Fibroblast of mammary gland (primary cell): Measurements from ENCODE around the gene PIK3CA.
"Not testable (repeated sequence)": the region's sequence is repeated elsewhere in the genome, so short reads cannot be mapped to it uniquely, and the experiment has no call there.

ENCODE experiments used
- DNase-seq: peaks from one replicate; pipeline ENCODE4 v3.0.0-alpha.2; 2010; ENCODE audit warnings: low read depth
- H3K4me3 ChIP-seq: 2 replicates; pipeline ENCODE4 v1.5.1; 2011; ENCODE audit warnings: low read depth, mild to moderate bottlenecking, low read length, moderate library complexity; ENCODE audit not compliant: control insufficient read depth
- TF ChIP-seq, protein P1 (sequence below): conservative IDR thresholded peaks from 2 replicates; pipeline ENCODE4 v1.5.1; 2011; ENCODE audit warnings: low read depth, low read length, inconsistent platforms; ENCODE audit not compliant: control insufficient read depth, insufficient read depth

PIK3CA gene

DNA sequence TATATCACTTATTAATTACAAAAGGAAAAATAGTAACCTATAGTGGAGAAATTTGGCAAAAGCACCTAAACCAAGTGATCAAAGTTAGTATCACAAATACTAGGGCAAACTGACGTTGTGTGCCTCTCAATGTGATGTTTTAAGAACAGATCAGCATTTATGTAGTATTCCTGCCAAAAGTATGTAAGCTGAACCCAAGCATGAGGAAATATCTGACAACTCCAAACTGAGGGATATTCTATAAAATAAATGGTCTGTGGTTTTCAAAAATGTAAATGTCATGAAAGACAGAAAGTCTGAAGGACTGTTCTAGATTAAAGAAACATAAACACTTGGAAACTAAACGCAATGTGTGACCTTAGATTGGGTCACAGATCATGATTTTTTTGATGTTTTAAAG is 34.3 kb upstream of the PIK3CA start:
- H3K4me3 ChIP-seq: no peak overlapping the region
- TF ChIP-seq, protein P1, sequence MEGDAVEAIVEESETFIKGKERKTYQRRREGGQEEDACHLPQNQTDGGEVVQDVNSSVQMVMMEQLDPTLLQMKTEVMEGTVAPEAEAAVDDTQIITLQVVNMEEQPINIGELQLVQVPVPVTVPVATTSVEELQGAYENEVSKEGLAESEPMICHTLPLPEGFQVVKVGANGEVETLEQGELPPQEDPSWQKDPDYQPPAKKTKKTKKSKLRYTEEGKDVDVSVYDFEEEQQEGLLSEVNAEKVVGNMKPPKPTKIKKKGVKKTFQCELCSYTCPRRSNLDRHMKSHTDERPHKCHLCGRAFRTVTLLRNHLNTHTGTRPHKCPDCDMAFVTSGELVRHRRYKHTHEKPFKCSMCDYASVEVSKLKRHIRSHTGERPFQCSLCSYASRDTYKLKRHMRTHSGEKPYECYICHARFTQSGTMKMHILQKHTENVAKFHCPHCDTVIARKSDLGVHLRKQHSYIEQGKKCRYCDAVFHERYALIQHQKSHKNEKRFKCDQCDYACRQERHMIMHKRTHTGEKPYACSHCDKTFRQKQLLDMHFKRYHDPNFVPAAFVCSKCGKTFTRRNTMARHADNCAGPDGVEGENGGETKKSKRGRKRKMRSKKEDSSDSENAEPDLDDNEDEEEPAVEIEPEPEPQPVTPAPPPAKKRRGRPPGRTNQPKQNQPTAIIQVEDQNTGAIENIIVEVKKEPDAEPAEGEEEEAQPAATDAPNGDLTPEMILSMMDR: no peak
- peak; percentile 47 for DNase-seq

DNA sequence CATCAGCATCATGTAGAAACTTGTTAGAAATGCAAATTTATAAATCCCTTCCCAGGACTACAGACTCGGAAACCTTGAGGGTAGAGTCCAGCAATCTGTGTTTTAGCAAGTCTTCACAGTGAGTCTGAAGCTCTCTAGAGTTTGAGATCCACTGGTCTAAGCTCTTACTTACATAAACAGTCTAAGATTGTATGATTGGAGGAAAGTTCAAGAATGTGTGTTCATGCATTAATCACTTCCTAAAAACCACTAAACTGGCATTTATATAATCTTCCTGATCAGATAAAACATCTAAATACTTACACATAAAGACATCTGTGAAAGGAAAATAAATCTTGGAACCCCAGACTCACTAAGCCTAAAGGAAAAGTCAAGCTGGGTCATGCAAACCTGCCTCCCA is 32.7 kb upstream of the PIK3CA start:
- not testable (repeated sequence) for H3K4me3 ChIP-seq
- DNase-seq: peak; percentile 24

DNA sequence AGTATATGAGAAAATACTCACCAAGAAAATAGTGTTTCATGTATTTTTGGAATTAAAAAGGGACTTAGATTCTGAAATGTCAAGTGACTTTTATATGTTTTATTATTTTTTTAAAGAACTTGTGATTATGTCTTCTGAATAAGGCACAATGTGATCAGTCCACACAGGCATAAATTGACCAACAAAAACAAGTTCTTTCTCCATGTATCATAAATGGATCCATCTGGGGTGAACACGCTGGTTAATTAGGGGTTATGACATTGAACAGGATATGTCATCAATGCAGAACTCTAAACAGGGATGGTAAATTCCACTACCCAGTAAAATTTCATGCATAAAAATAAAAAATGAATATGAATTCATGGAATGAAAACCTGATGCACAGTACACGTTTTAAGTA is 31.3 kb upstream of the PIK3CA start:
- DNase-seq: peak; percentile 24
- TF ChIP-seq, protein P1: no peak
- H3K4me3 ChIP-seq: no peak overlapping the region

DNA sequence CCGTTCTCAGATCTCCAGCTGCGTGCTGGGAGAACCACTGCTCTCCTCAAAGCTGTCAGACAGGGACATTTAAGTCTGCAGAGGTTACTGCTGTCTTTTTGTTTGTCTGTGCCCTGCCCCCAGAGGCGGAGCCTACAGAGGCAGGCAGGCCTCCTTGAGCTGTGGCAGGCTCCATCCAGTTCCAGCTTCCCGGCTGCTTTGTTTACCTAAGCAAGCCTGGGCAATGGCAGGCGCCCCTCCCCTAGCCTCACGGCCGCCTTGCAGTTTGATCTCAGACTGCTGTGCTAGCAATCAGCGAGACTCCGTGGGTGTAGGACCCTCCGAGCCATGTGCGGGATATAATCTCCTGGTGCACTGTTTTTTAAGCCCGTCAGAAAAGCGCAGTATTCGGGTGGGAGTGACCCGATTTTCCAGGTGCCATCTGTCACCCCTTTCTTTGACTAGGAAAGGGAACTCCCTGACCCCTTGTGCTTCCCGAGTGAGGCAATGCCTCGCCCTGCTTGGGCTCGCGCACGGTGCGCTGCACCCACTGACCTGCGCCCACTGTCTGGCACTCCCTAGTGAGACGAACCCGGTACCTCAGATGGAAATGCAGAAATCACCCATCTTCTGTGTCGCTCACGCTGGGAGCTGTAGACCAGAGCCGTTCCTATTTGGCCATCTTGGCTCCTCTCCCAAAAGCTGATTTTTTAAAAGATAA is 15.8 kb upstream of the PIK3CA start:
- H3K4me3 ChIP-seq, DNase-seq: not testable (repeated sequence)

DNA sequence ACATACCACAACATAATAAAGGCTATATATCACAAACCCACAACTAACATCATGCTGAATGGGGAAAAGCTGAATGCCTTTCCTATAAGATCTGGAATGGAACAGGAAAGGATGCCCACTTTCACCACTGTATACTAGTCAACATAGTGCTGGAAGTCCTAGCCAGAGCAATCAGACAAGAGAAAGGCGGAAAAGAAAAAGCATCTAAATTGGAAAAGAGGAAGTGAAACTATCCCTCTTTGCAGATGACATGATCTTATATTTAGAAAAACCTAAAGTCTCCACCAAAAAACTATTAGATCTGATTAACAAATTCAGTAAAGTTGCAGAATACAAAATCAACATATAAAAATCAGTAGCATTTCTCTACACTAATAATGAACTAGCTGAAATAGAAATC is 14.6 kb upstream of the PIK3CA start:
- TF ChIP-seq, protein P1: no peak
- no peak for DNase-seq
- H3K4me3 ChIP-seq: no peak overlapping the region

DNA sequence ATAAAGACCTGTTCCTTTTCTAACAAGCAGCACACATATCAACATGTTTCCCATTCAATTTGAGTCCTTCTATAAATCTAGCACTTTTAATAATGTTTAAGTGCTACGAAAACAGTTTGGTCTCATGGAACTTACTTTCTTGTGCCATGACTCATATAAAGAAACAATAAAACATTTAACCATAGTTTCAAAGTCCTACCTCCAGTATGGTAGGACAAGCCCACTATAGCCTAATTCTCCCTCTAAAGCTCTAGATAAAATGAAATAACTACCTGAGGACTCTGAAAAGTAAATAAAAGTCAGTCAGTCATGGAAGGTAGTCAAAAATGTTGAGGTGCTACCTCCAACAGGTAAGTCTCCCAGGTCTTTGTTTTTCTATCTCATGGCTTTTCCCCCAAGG is 12.0 kb upstream of the PIK3CA start:
- DNase-seq: no peak
- no peak overlapping the region for H3K4me3 ChIP-seq
- TF ChIP-seq, protein P1: no peak

DNA sequence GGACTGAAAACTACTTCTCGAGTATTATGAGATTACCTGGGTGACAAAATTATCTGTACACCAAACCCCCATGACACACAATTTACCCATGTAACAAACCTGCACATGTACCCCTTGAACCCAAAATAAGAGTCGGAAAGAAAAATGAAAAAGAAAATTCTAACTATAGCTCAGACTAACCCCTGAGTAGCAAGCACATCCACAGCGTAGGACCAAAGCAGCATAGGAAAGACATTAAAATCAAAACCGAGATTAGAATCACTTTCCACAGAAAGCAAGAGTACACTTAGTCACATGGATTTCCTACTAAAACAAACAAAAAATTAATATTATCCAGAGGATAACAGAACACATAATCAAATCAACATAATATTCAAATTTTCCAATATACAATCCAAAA is 6.3 kb upstream of the PIK3CA start:
- TF ChIP-seq, protein P1: no peak
- DNase-seq: no peak
- no peak overlapping the region for H3K4me3 ChIP-seq

DNA sequence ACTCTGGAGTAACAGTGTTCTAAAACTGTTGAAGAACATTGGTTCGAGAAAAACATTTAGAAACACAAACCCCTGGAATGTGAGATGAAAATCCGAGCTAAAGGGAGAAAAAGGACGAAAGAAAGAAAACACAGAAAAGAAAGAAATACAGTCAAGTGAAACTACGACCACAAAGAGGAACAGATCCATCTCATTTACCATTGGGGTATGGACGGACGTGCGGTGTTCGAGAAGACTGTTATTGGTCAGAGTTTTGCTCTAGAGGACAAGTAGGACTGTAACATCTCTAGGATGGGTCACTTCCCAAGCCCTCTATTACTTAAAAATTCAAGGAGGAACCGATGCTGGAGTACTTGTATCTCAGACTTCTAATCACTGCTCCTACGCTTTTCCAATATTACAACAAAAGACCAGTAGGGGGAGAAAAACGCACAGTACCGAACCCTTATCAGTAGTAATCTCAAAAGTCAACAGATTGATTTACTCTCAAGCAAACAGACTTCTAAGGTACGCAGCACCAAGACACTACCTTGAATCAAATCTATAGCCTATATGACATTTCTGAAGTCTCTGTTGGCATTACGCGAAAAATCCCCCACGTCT is 1.1 kb upstream of the PIK3CA start:
- peak overlapping the region; percentile 75 for H3K4me3 ChIP-seq
- DNase-seq: peak; percentile 76
- TF ChIP-seq, protein P1: peak; percentile 72
